KMS-11 (cell line): ENCODE results near the gene RFTN1.
A peak's percentile ranks its signal among the peaks of the same experiment; 100 is the strongest.

Experiments used
- H2AFZ ChIP-seq: fragments of 200-600 bp; sonication (generic); 2 replicates; pipeline ENCODE4 v1.6.1; 2016; ENCODE audit warnings: antibody characterized with exemption, mixed run types, low read depth
- H3K27ac ChIP-seq: fragments of 200-600 bp; sonication (generic); 2 replicates; pipeline ENCODE4 v1.6.1; 2016; ENCODE audit warnings: mild to moderate bottlenecking, mixed run types
- H3K27me3 ChIP-seq: fragments of 200-600 bp; sonication (generic); 2 replicates; pipeline ENCODE4 v1.6.1; 2017; ENCODE audit warnings: mild to moderate bottlenecking, low read depth, mixed run types, moderate library complexity; ENCODE audit not compliant: insufficient read depth
- H3K36me3 ChIP-seq: fragments of 200-600 bp; sonication (generic); 2 replicates; pipeline ENCODE4 v1.6.1; 2017; ENCODE audit warnings: mild to moderate bottlenecking, mixed run types; ENCODE audit not compliant: insufficient read depth
- H3K4me1 ChIP-seq: fragments of 200-600 bp; sonication (generic); 2 replicates; pipeline ENCODE4 v1.6.1; 2016; ENCODE audit warnings: mild to moderate bottlenecking, low read depth, mixed run types; ENCODE audit not compliant: poor library complexity, severe bottlenecking
- H3K4me2 ChIP-seq: fragments of 200-600 bp; sonication (generic); 2 replicates; pipeline ENCODE4 v1.7.0; 2016; ENCODE audit warnings: mild to moderate bottlenecking, mixed run types
- H3K4me3 ChIP-seq: fragments of 200-600 bp; sonication (generic); IDR thresholded peaks from 2 replicates; pipeline ENCODE4 v1.6.1; 2017; ENCODE audit warnings: low read depth, low read length, mixed read lengths; ENCODE audit not compliant: insufficient read depth
- H3K79me2 ChIP-seq: fragments of 200-600 bp; sonication (generic); 2 replicates; pipeline ENCODE4 v1.6.1; 2016; ENCODE audit warnings: low read depth, mixed run types; ENCODE audit not compliant: insufficient read depth
- H3K9ac ChIP-seq: fragments of 200-600 bp; sonication (generic); 2 replicates; pipeline ENCODE4 v1.6.1; 2016; ENCODE audit warnings: mild to moderate bottlenecking, mixed run types
- H4K20me1 ChIP-seq: fragments of 200-600 bp; sonication (generic); 2 replicates; pipeline ENCODE4 v1.6.1; 2016; ENCODE audit warnings: mild to moderate bottlenecking, mixed run types; ENCODE audit not compliant: insufficient read depth
- TF ChIP-seq, protein P1 (sequence below): fragments of 200-600 bp; sonication (generic); conservative IDR thresholded peaks from 2 replicates; pipeline ENCODE4 v1.6.1; 2017; ENCODE audit warnings: low read depth, mild to moderate bottlenecking, antibody characterized with exemption, low read length, moderate library complexity, mixed read lengths

The RFTN1 gene

DNA sequence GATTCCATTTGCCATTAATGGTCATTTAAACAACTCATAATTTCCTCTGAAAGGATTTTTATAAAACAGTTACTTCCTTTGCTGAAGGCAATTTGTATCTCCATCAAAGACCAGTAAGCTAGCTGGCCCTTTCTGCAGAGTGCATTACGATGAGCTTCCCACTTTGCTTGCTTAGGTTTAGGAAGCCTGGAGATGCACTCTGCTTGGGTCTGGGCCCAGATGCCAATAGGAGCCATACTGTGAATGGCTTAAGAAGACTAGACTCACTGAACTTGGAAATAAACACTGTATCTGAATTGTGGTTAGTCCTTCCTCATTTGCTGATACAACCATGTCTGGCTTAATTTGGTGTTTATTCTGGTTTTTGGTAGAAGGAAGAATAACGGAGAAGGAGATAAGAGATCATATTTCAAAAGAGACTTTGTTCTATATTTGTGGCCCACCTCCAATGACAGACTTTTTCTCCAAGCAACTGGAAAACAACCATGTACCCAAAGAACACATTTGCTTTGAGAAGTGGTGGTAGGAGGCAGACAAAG is 210.4 kb downstream of the RFTN1 start:
- H3K79me2 ChIP-seq, result no peaks in the 10 kb centered on the region
- H4K20me1 ChIP-seq, result no peaks in the 10 kb centered on the region
- TF ChIP-seq, protein P1, sequence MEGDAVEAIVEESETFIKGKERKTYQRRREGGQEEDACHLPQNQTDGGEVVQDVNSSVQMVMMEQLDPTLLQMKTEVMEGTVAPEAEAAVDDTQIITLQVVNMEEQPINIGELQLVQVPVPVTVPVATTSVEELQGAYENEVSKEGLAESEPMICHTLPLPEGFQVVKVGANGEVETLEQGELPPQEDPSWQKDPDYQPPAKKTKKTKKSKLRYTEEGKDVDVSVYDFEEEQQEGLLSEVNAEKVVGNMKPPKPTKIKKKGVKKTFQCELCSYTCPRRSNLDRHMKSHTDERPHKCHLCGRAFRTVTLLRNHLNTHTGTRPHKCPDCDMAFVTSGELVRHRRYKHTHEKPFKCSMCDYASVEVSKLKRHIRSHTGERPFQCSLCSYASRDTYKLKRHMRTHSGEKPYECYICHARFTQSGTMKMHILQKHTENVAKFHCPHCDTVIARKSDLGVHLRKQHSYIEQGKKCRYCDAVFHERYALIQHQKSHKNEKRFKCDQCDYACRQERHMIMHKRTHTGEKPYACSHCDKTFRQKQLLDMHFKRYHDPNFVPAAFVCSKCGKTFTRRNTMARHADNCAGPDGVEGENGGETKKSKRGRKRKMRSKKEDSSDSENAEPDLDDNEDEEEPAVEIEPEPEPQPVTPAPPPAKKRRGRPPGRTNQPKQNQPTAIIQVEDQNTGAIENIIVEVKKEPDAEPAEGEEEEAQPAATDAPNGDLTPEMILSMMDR, result no peak
- H3K4me3 ChIP-seq, result no peak overlapping the region
- H3K36me3 ChIP-seq, result no peaks in the 10 kb centered on the region
- no peaks in the 10 kb centered on the region for H3K27me3 ChIP-seq
- no peak overlapping the region for H2AFZ ChIP-seq
- no peak overlapping the region for H3K9ac ChIP-seq
- H3K4me1 ChIP-seq, result peaks cover 53% of the 10 kb centered on the region
- peak overlapping the region; percentile 79; the same call in 1 of the 2 replicates for H3K4me2 ChIP-seq
- no peak overlapping the region for H3K27ac ChIP-seq

DNA sequence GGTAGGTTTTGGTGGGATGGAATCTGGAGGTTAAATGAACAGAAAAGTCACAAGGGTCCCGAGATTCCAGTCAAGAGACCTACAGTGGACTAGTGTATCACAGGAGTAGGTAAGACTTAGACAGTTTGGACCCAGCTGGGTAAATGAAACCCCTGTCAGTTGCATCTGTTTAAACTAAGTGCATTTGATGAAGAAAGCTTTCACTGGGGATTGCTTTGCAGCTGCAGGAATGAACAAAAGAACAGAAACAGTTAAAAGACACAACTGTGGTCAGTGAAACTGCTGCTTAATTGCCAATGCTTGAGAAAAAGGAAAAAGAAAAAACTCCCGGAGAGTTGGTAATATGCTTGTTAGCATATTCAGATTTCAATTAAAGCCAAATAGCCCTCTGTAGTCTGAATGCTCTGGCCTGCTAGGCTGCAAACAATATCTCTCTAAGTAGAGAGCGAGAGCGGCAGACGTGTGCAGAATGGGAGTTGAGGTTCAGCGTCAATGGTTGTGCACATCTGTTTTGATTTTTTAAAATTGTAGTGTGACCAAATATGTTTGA is 211.3 kb downstream of the RFTN1 start:
- Histone ChIP-seq H3K79me2 (no peaks in the 10 kb centered on the region), H2AFZ (no peak overlapping the region), H4K20me1 (no peaks in the 10 kb centered on the region), H3K4me1 (peaks cover 53% of the 10 kb centered on the region), H3K27me3 (no peaks in the 10 kb centered on the region), H3K27ac (peak overlapping the region; percentile 43; the same call in 1 of the 2 replicates), H3K4me3 (no peak overlapping the region), H3K9ac (no peak overlapping the region), H3K36me3 (no peaks in the 10 kb centered on the region; the same call in 1 of the 2 replicates), H3K4me2 (peak overlapping the region; percentile 79)
- TF ChIP-seq, protein P1, result no peak

DNA sequence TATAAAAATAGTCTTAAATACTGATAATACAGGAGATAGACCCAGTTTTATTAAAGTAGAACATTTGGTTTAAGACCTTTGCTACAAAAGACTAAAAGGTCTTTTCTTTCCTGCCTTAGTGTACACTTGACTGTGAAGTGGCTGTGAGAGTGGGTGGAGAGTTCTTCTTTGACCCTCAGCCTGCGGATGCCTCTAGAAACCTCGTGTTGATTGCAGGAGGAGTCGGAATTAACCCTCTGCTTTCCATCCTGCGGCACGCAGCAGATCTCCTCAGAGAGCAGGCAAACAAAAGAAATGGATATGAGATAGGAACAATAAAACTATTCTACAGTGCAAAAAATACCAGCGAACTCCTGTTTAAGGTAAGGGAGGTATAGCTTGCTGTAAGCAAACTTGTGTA is 212.0 kb downstream of the RFTN1 start:
- TF ChIP-seq, protein P1, result no peak
- H3K36me3 ChIP-seq, result no peaks in the 10 kb centered on the region; the same call in 1 of the 2 replicates

DNA sequence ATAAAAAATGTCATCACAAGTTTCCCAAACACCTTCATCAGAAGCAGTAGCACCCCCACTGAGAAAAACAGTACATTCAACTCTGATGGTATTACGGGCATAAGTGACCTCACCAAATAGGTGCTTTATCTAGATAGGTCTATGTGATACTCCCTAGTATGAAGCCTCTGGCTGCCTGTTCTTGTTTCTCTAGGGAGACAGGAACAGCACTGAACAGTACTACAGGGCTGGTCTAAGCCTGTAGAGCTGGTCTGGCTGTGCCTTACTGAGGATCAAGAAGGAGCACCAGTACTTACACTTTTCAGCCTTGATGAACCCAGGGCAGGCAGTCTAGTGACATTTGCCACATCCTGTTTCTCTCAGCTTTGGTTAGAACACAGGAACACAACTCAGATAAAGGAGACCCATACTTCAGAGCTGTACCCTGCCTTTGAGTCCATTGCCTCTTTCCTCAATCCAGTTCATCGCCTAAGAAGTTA is 212.6 kb downstream of the RFTN1 start:
- H3K9ac ChIP-seq, result no peak overlapping the region
- peak overlapping the region; percentile 79 for H3K4me2 ChIP-seq
- H3K36me3 ChIP-seq, result no peaks in the 10 kb centered on the region; the same call in 1 of the 2 replicates
- peaks cover 53% of the 10 kb centered on the region for H3K4me1 ChIP-seq
- peak overlapping the region; percentile 43; the same call in 1 of the 2 replicates for H3K27ac ChIP-seq
- no peak overlapping the region for H3K4me3 ChIP-seq
- H3K27me3 ChIP-seq, result no peaks in the 10 kb centered on the region
- H4K20me1 ChIP-seq, result no peaks in the 10 kb centered on the region
- no peak overlapping the region for H2AFZ ChIP-seq
- no peaks in the 10 kb centered on the region for H3K79me2 ChIP-seq
- TF ChIP-seq, protein P1, result no peak

More for the DNA sequence above, 212.0 kb downstream of the RFTN1 start:
- Histone ChIP-seq H2AFZ (no peak overlapping the region), H3K9ac (no peak overlapping the region), H3K4me1 (peaks cover 53% of the 10 kb centered on the region), H4K20me1 (no peaks in the 10 kb centered on the region), H3K4me2 (peak overlapping the region; percentile 79), H3K79me2 (no peaks in the 10 kb centered on the region), H3K4me3 (no peak overlapping the region), H3K27ac (peak overlapping the region; percentile 43; the same call in 1 of the 2 replicates), H3K27me3 (no peaks in the 10 kb centered on the region)
